Upper lobe of left lung (tissue), 4 donors: Measurements from ENCODE around the gene DDX10.

Experiments
- POLR2A ChIP-seq, 4 donors: fragments of 450-650 bp; IDR thresholded peaks; one replicate each; pipeline ENCODE4 v1.5.1; 2016 to 2017; ENCODE audit warnings: antibody characterized with exemption in 4 of 4, mild to moderate bottlenecking in 2 of 4
- TF ChIP-seq, protein P1 (sequence below), 6 experiments: fragments of 450-650 bp in 4 of 6; fragments of 200-600 bp in 2 of 6; sonication (generic) in 2 of 6; IDR thresholded peaks; one replicate each; pipeline ENCODE4 v1.5.1; 2016 to 2019; ENCODE audit warnings: antibody characterized with exemption in 6 of 6

DNA sequence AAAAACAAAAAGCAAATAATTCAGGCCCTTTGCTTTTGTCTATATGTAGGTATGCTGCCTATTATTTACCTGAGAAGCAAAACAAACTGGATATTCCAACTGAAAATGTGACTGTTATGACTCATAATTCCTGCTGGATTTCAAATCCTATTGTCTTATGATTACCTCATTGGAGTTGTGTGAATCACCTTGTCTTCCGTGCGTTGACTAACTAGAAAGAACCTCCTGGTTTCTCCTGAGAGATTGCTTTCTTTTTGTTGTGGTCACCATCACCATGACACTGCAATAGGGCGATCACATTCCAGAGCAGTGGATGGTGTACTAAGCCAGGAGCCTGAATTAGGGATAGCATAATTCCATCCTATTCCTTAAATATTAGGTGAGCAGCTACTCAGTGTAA is 48.3 kb upstream of the DDX10 start:
- TF ChIP-seq, protein P1, sequence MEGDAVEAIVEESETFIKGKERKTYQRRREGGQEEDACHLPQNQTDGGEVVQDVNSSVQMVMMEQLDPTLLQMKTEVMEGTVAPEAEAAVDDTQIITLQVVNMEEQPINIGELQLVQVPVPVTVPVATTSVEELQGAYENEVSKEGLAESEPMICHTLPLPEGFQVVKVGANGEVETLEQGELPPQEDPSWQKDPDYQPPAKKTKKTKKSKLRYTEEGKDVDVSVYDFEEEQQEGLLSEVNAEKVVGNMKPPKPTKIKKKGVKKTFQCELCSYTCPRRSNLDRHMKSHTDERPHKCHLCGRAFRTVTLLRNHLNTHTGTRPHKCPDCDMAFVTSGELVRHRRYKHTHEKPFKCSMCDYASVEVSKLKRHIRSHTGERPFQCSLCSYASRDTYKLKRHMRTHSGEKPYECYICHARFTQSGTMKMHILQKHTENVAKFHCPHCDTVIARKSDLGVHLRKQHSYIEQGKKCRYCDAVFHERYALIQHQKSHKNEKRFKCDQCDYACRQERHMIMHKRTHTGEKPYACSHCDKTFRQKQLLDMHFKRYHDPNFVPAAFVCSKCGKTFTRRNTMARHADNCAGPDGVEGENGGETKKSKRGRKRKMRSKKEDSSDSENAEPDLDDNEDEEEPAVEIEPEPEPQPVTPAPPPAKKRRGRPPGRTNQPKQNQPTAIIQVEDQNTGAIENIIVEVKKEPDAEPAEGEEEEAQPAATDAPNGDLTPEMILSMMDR (IDR thresholded peaks at IDR 0.05), result no peak
- TF ChIP-seq POLR2A (IDR thresholded peaks at IDR 0.05), result no peak
